ENCODE measurements around the gene METTL15.
"Not testable (repeated sequence)": the region's sequence is repeated elsewhere in the genome, so short reads cannot be mapped to it uniquely, and the experiment has no call there.

DNA sequence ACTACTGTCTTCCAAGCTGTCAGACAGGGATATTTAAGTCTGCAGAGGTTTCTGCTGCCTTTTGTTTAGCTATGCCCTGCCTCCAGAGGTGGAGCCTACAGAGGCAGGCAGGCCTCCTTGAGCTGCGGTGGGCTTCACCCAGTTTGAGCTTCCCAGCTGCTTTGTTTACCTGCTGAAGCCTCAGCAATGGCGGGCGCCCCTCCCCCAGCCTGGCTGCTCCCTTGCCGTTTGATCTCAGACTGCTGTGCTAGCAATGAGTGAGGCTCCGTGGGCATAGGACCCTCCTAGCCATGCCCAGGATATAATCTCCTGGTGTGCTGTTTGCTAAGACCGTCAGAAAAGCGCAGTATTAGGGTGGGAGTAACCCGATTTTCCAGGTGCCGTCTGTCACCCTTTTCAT lies 113.9 kb downstream of the METTL15 start:
- TF ChIP-seq, protein P1, sequence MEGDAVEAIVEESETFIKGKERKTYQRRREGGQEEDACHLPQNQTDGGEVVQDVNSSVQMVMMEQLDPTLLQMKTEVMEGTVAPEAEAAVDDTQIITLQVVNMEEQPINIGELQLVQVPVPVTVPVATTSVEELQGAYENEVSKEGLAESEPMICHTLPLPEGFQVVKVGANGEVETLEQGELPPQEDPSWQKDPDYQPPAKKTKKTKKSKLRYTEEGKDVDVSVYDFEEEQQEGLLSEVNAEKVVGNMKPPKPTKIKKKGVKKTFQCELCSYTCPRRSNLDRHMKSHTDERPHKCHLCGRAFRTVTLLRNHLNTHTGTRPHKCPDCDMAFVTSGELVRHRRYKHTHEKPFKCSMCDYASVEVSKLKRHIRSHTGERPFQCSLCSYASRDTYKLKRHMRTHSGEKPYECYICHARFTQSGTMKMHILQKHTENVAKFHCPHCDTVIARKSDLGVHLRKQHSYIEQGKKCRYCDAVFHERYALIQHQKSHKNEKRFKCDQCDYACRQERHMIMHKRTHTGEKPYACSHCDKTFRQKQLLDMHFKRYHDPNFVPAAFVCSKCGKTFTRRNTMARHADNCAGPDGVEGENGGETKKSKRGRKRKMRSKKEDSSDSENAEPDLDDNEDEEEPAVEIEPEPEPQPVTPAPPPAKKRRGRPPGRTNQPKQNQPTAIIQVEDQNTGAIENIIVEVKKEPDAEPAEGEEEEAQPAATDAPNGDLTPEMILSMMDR (IDR thresholded peaks at IDR 0.05), result not testable (repeated sequence)
- TF ChIP-seq POLR2A (IDR thresholded peaks at IDR 0.05), result not testable (repeated sequence)
